HG02970 (cell line): ENCODE measurements around the gene PTCH2.

ENCODE experiments used
- ATAC-seq: cut with Tn5 transposase; IDR thresholded peaks from one replicate; pipeline ENCODE4 v1.9.1; 2021; ENCODE audit warnings: mild to moderate bottlenecking, moderate library complexity, moderate number of reproducible peaks; ENCODE audit not compliant: unreplicated experiment, low FRiP score

The PTCH2 gene

DNA sequence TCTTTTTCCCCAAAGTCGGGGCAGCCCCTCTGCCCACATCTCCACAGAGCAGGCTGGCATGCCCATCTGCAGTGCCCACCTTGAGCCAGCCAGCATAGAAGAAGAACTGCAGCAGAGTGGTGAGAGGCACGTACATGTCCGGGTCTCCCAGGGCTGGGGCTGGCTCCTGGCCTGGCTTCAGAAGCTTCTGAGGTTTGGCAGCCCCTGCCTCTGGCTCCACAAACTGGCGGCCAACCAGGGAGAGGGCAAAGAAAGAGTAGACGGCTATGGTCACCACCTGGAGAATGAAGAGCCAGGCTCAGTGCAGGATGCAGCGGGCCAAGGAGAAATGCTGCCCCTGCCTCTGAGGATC lies 58.0 kb downstream of the PTCH2 start:
- ATAC-seq = no peak

DNA sequence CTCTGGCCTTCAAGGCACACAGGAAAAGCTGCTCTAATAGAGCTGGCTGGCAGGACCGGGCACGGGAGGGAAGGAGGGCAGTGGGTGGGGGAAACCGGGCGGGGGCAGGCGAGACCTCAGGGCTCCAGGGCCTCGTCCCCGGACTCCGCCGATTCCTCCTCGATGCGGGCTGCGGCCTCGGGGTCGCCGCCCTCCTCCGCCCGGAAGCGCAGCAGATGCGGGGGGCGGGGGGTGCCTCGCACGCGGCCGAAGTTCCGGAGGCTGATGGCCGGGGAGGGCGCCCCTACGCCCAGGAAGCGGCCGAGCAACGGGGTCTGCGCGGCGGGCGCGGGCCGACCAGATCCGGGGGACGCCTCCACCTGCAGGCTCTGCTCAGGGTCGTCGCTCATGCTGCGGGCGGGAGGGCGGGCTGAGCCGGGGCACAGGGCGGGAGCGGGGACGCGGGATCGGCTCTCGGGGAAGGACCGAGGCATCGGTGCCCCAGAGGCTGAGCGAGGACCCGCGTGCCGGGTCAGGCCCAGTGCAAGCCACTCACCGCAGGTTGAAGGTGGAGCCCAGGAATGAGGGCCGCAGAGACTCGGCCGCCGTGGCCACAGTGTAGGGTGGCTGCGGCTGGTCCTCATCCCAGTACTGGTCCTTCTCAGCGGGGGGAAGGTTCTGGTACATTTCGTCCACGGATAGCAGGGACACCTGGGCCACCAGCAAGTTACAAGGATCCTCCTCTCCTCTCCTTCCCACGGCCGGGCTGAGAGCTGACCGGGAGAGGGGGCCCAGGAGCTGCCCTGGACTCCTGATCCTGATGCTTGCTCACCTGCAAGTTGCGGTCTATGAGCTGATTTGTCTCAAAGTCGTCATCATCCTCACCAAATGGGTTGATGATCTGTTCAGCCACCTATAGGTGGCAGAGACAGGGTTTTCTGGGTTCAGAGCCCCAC lies 58.7 kb downstream of the PTCH2 start:
- ATAC-seq = no peak

- ATAC-seq = no peak
Observed at GRCh38 chr1:44783697-44784093, 59.4 kb downstream of the PTCH2 start.

DNA sequence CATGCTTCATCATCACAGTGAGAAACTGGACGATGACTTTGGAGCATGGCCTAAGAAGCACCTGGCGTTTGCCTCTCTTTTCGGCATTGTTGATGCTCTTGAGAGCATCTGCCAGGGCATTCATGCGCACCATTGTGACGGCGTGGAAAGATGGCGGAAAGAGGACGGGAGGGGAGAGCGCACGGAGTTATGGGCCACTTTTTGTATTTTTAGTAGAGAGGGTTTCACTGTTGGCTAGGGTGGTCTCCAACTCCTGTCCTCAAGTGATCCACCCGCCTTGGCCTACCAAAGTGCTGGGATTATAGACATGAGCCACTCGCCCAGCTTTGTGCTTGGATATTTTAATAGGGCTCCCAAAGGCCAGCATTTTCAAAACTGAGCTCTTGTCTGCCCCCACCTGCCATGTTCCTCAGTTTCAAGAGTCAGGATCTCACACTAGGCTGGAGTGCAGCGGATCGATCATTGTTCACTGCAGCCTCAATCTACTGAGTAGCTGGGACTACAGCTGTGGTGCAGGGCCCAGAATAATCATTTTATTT lies 62.4 kb downstream of the PTCH2 start:
- no peak for ATAC-seq

DNA sequence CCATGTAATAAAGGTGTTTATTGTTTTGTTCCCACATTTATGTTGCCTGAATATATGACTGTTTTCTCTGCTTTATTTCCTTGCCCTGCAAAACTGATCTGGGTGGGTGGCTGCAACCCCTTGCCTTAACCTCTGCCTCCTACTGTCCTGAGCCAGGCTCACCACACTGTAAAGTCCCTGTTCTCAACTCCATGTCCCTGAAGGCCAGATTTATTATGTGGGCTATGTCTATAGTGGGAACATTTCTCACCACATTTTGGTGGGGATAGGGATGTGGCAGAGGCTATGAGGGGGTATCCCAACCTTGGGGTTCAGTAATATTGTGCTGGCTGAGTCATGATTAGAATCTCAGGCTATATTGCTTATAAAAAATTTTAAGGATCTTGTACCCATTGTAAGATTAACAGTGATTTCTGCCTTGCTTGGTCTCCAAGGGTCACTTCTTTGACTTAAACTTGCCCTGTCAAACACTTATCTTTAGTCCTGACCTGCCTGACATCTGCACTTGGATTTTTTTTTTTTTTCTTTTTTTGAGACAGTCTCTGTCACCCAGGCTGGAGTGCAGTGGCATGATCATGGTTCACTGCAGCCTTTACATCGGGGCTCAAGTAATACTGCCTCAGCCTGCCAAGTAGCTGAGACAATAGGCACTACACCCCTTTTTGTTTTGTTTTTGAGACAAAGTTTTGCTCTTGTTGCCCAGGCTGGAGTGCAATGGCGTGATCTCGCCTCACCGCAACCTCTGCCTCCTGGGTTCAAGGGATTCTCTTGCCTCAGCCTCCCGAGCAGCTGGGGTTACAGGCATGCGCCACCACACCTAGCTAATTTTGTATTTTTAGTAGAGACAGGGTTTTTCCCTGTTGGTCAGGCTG lies 64.1 kb downstream of the PTCH2 start:
- ATAC-seq = no peak

- ATAC-seq = no peak
Observed at GRCh38 chr1:44777969-44778635, 65.0 kb downstream of the PTCH2 start.

DNA sequence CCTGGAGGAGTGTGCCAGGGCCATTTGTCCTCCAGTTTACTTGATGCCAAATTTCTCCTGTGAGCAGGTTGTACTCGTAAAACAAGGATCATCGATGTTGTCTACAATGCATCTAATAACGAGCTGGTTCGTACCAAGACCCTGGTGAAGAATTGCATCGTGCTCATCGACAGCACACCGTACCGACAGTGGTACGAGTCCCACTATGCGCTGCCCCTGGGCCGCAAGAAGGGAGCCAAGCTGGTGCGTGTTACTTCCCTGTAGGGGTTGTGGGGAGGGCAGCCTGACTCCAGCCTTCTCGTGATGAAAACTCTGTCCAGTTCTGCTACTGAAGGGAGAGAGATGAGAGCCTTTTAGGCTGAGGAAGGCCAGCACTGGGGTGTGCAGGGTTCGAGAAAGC lies 65.5 kb downstream of the PTCH2 start:
- no peak for ATAC-seq

GRCh38 chr1:44776730-44777068 lies 66.4 kb downstream of the PTCH2 start:
- no peak for ATAC-seq

DNA sequence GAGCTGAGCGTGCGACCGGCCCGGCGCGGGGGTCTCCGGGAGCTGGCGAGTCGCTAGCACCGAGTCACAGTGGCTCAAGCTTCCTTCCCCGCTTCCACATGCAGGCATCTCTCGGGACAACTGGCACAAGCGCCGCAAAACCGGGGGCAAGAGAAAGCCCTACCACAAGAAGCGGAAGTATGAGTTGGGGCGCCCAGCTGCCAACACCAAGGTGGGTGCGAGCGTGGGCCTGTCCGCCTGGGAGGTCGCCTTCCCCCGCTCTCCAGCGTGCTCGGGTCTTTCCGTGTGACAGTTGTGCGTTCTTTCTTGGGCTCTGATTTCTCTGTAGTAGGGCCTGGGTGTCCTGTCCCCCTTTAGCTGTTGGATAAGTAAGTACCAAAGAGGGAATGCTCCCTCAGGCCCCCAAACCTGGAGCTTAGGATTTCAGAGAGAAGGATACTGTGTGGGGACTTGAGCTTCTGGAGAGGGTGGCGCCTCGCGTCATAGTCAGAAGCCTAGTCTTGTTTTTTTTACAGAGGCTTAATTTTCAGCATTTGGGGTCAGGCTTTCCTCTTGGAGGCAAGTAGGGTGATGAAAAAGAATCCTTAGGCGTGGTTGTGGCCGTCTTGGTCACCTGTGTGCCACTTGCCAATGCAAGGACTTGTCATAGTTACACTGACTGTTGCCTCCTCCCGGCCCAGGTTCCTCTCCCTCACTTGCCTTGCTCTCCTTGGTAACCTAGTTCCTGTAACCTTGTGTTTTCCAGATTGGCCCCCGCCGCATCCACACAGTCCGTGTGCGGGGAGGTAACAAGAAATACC lies 66.9 kb downstream of the PTCH2 start:
- ATAC-seq = no peak

- peak; percentile 87 for ATAC-seq
Observed at GRCh38 chr1:44775078-44775929, 67.7 kb downstream of the PTCH2 start, which contains the start of gene RPS8. RPS8 (plus strand) TSS chr1:44775540; CDS start chr1:44775597, 57 bp downstream.
